ENCODE results near the gene NFIC.
"Not testable (repeated sequence)": the region's sequence is repeated elsewhere in the genome, so short reads cannot be mapped to it uniquely, and the experiment has no call there.

DNA sequence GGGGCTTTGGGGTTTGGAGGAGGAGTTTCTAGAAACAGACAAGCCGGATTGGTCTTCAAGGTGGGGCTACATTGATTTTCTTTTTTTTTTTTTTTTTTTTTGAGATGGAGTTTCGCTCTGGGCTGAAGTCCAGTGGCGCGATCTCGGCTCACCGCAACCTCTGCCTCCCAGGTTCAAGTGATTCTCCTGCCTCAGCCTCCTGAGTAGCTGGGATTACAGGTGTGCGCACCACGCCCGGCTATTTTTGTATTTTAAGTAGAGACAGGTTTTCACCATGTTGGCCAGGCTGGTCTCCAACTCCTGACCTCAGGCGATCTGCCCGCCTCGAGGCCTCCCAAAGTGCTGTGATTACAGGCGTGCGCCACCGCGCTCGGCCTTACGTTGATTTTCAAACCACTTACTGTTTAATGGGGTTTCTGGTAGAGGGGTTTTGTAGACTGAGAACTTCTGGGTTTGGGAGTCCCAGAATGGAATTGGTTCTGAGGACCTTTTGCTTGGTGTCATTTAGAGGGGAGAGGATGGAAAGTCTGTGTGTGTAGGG lies 141.8 kb downstream of the NFIC start:
- TF ChIP-seq POLR2A (IDR thresholded peaks at IDR 0.05), result not testable (repeated sequence)
- TF ChIP-seq, protein P1, sequence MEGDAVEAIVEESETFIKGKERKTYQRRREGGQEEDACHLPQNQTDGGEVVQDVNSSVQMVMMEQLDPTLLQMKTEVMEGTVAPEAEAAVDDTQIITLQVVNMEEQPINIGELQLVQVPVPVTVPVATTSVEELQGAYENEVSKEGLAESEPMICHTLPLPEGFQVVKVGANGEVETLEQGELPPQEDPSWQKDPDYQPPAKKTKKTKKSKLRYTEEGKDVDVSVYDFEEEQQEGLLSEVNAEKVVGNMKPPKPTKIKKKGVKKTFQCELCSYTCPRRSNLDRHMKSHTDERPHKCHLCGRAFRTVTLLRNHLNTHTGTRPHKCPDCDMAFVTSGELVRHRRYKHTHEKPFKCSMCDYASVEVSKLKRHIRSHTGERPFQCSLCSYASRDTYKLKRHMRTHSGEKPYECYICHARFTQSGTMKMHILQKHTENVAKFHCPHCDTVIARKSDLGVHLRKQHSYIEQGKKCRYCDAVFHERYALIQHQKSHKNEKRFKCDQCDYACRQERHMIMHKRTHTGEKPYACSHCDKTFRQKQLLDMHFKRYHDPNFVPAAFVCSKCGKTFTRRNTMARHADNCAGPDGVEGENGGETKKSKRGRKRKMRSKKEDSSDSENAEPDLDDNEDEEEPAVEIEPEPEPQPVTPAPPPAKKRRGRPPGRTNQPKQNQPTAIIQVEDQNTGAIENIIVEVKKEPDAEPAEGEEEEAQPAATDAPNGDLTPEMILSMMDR (IDR thresholded peaks at IDR 0.05), result not testable (repeated sequence)
